GM18499 (cell line): ENCODE results near the gene SLC35A3.
"Not testable (repeated sequence)": the region's sequence is repeated elsewhere in the genome, so short reads cannot be mapped to it uniquely, and the experiment has no call there.

Experiments
- ATAC-seq: cut with Tn5 transposase; IDR thresholded peaks from one replicate; pipeline ENCODE4 v1.9.1; 2021; ENCODE audit warnings: moderate number of reproducible peaks; ENCODE audit not compliant: insufficient read depth, unreplicated experiment

SLC35A3 gene

DNA sequence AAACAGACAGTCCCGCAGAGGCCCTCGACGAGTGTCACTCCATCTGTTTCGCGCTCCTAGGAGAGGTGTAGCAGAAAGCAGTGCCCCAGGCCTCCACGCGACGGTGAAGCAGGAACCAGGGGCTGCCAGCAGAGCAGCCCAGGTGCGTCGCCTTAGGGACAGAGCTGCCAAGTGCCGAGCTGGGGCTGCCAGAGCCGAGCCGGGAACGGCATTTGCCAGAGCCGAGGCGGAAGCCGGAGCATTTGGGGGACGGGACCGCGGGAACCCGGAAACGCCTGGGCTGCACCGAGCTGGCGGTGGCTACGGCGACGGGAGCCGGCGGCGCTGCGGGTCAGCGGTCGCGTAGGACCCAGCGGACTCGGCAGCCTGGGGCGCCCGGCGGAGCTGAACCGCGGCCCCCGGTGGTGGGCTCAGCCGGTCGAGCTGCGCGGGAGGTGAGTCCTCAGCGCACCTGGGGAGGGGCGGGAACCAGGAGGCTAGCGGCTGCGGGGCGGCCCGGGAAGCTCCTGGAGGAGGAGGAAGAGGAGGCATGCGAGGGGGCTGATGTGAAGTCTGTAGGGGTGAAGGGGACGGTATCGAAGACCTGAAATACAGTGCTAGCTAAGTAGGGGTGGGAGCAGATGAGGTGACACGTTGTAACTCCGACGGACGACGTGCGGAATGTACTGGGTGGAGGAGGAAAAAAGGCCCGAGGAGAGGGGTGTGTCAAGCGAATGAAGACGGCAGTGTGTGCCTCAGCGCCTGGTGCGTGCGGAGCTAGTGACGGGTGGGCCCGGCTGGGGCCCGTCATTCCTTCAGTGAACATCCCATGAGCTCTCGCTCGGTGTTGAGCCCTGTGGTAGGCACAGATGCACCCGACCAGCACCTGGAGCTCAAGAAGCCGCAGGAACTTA lies at the start of gene SLC35A3:
TSS of gene SLC35A3 (plus strand) at position 268 of the 893 bp plus-strand sequence. CDS start 23,559 bp downstream, outside the sequence.
- ATAC-seq: peak; percentile 69

DNA sequence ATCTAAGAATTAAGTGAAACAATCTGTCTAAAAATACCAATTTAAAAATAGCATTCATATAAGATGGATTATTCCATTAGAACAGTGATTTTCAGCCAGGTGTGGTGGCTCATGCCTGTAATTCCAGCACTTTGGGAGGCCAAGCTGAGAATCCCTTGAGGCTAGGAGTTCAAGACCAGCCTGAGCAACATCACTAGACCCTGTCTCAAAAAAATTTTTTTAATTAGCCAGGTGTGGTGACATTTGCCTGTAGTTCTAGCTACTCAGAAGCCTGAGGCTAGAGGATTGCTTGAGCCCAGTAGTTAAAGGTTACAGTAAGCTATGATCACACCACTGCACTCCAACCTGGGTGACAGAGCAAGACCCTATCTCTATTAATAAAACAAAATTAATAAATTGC lies 35.0 kb upstream of the SLC35A3 start:
- ATAC-seq: no peak

DNA sequence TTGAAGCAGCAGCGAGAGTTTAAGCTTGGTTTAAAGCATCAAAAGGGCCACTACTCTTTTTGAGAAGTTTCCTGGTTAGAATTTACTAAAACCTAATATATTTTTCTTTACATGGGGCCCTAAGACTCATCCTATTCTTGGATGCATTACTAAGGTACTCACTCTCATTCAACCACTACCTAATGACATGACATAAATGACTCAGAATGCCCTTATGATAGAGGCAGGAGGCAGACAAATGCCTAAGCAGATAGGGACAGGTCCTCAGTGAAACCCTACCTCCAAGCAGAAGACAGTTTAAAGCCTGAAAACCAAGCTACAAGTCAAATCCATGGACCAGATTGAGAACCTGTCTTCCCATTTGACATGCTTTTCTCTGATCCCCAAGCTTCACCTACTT lies 34.3 kb upstream of the SLC35A3 start:
- ATAC-seq: no peak

GRCh38 chr1:99936071-99936470 lies 33.7 kb upstream of the SLC35A3 start:
- ATAC-seq: no peak

- no peak for ATAC-seq
These were observed 27.1 kb upstream of the SLC35A3 start for GRCh38 chr1:99942723-99943122.

DNA sequence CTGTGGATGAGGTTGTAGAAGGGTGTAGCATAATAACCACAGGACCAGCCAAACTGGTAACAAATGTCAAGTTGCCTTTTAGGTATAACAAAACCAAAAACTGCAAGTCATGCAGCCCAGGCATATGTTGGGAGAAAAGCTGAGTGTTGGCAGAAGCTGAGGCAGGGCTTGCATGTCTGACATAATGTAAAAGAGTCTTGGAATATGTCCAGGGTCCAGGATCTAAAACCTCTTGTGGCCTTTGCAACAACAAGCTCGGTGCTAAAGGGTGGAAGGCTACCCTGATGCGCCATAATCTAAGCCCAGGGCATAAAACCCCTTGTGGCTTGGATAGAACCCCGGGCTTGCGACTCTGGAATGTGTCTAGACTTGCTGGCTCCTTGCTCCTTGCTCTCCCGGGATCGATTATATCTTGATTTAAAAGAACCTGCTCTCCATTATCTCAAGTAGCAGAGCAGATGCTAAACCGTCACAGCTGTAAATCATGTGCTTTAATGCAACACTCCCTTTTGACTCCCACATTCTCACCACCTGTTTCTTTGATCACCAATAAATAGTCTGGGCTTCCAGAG lies 26.5 kb upstream of the SLC35A3 start:
- ATAC-seq: no peak

GRCh38 chr1:99944192-99944591 lies 25.6 kb upstream of the SLC35A3 start:
- ATAC-seq: no peak

DNA sequence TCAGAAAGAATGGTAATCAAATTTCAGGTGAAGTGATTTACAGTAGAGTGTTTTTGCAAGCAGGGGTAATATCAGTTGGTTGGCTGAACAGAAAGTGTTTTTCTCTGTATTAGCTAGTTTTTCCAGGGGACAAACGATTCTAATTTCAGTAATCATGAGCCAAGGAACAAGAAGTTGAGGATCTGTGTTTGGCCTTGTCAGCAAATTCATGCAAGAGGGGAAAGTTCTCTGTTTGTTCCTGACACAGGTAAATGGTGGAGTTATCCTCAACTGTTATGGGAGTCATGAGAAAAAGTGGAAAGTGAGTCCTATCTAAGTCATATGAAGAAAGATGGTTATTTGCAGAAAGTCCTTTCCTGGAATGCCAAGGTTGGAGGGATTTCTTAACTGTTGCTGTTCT lies 24.6 kb upstream of the SLC35A3 start:
- ATAC-seq: no peak

- ATAC-seq: no peak
These were observed 19.3 kb upstream of the SLC35A3 start for GRCh38 chr1:99950486-99950885.

DNA sequence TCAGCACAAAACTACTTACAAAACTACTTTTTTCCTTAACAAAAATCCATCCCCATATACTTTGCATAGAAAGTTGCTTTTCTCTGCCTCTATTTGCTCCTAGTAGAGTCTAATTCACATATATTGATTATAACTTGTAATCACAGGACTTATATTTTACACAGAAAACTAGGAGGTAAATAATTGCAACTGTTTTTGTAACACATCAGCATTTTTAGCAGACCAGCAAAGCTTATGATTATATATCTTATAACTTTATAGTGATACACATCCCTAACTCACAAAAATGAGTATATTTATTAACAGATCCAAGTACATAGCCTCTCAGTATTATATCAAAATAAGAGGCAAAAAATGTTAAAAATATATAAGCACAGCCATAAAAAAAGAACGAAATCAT lies 17.3 kb upstream of the SLC35A3 start:
- no peak for ATAC-seq

GRCh38 chr1:99955375-99955774 lies 14.4 kb upstream of the SLC35A3 start:
- no peak for ATAC-seq

GRCh38 chr1:99956755-99957154 lies 13.0 kb upstream of the SLC35A3 start:
- no peak for ATAC-seq

- ATAC-seq: no peak
These were observed 12.0 kb upstream of the SLC35A3 start for GRCh38 chr1:99957818-99958217.

GRCh38 chr1:99959189-99959705 lies 10.5 kb upstream of the SLC35A3 start:
- ATAC-seq: not testable (repeated sequence)

- not testable (repeated sequence) for ATAC-seq
These were observed 9.5 kb upstream of the SLC35A3 start for GRCh38 chr1:99960260-99960659.

GRCh38 chr1:99963041-99963795 lies 6.6 kb upstream of the SLC35A3 start:
- ATAC-seq: no peak

- ATAC-seq: no peak
These were observed 5.0 kb upstream of the SLC35A3 start for GRCh38 chr1:99964806-99965205.

DNA sequence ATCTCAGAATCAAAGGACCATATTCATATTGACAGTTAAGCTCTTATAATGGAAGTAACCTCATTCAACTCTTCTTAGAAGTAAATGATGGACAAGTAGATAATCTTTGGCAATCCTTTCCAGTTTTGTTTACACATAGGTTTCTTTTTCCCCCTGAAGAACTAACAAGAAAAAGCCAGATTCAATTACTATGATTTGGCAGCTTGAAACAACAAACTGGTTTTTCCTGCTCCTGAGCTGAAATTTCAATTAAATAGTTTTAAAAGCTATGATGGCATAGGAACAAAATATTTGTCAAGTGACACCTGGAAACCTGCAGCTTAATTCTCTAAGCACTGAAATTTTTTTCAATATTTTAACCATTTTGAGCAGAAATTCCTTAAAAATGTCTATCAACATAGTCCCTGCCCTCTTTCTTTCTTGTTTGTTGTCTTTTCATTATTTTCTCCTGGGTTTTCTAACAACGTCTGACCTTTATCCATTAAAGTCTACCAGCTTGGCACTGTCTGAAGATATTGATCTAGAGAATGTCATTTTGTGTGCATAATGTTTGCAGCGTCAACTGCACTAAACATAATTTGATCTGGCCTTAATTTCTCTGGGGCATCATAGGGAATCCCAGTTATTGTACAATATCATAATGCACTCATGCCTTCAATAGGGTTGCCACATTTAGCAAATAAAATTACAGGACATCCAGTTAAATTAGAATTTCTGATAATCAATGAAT lies 4.0 kb upstream of the SLC35A3 start:
- no peak for ATAC-seq

GRCh38 chr1:99968214-99968613 lies 1.6 kb upstream of the SLC35A3 start:
- no peak for ATAC-seq

- peak; percentile 3 for ATAC-seq
These were observed 502 bp upstream of the SLC35A3 start for GRCh38 chr1:99969260-99969728.
